ENCODE measurements around the gene ITIH5.

The ITIH5 gene

GRCh38 chr10:7626283-7626682 lies 40.5 kb downstream of the ITIH5 start:
- no peak for DNase-seq (ENCODE audit: low read depth)

GRCh38 chr10:7625836-7626235 lies 40.9 kb downstream of the ITIH5 start:
- no peak for DNase-seq (ENCODE audit: low read depth)

GRCh38 chr10:7625009-7625408 lies 41.8 kb downstream of the ITIH5 start:
- no peak for DNase-seq (ENCODE audit: low read depth)

- DNase-seq (ENCODE audit: low read depth): no peak
Measured at GRCh38 chr10:7622969-7623368, 43.8 kb downstream of the ITIH5 start.

GRCh38 chr10:7618461-7618860 lies 48.3 kb downstream of the ITIH5 start:
- DNase-seq (ENCODE audit: low read depth): no peak

GRCh38 chr10:7611909-7612308 lies 54.9 kb downstream of the ITIH5 start:
- no peak for DNase-seq (ENCODE audit: low read depth)

- no peak for DNase-seq (ENCODE audit: low read depth)
Measured at GRCh38 chr10:7610651-7611389, 55.9 kb downstream of the ITIH5 start.

GRCh38 chr10:7610026-7610425 lies 56.7 kb downstream of the ITIH5 start:
- no peak for DNase-seq (ENCODE audit: low read depth)

GRCh38 chr10:7609556-7609955 lies 57.2 kb downstream of the ITIH5 start:
- DNase-seq (ENCODE audit: low read depth): no peak

GRCh38 chr10:7608001-7608400 lies 58.8 kb downstream of the ITIH5 start:
- no peak for DNase-seq (ENCODE audit: low read depth)

- DNase-seq (ENCODE audit: low read depth): no peak
Measured at GRCh38 chr10:7606951-7607404, 59.8 kb downstream of the ITIH5 start.

- DNase-seq (ENCODE audit: low read depth): no peak
Measured at GRCh38 chr10:7605565-7606295, 61.0 kb downstream of the ITIH5 start.

GRCh38 chr10:7601023-7601656 lies 65.6 kb downstream of the ITIH5 start:
- no peak for DNase-seq (ENCODE audit: low read depth)

GRCh38 chr10:7598771-7599170 lies 68.0 kb downstream of the ITIH5 start:
- no peak for DNase-seq (ENCODE audit: low read depth)

- no peak for DNase-seq (ENCODE audit: low read depth)
Measured at GRCh38 chr10:7596356-7596755, 70.4 kb downstream of the ITIH5 start.

- no peak for DNase-seq (ENCODE audit: low read depth)
Measured at GRCh38 chr10:7593905-7594304, 72.9 kb downstream of the ITIH5 start.

GRCh38 chr10:7593063-7593462 lies 73.7 kb downstream of the ITIH5 start:
- DNase-seq (ENCODE audit: low read depth): no peak

- DNase-seq (ENCODE audit: low read depth): no peak
Measured at GRCh38 chr10:7592627-7593026, 74.1 kb downstream of the ITIH5 start.

- DNase-seq (ENCODE audit: low read depth): no peak
Measured at GRCh38 chr10:7590271-7590670, 76.5 kb downstream of the ITIH5 start.

GRCh38 chr10:7589748-7590147 lies 77.0 kb downstream of the ITIH5 start:
- DNase-seq (ENCODE audit: low read depth): no peak

- no peak for DNase-seq (ENCODE audit: low read depth)
Measured at GRCh38 chr10:7587865-7588188, 78.9 kb downstream of the ITIH5 start.

- no peak for DNase-seq (ENCODE audit: low read depth)
Measured at GRCh38 chr10:7587168-7587864, 79.5 kb downstream of the ITIH5 start.

GRCh38 chr10:7585228-7585627 lies 81.5 kb downstream of the ITIH5 start:
- no peak for DNase-seq (ENCODE audit: low read depth)
